ENCODE data around the gene KREMEN1.

Gene KREMEN1

GRCh38 chr22:29211466-29211865 lies 138.6 kb downstream of the KREMEN1 start:
- no peak for TF ChIP-seq CTCF (IDR thresholded peaks at IDR 0.05; ENCODE audit: low read depth, low read length)
- TF ChIP-seq, protein P1, sequence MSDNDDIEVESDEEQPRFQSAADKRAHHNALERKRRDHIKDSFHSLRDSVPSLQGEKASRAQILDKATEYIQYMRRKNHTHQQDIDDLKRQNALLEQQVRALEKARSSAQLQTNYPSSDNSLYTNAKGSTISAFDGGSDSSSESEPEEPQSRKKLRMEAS (IDR thresholded peaks at IDR 0.05; ENCODE audit: low read depth, low read length), result no peak
- no peak for TF ChIP-seq MYC (IDR thresholded peaks at IDR 0.05; ENCODE audit: low read depth, low read length)
- TF ChIP-seq POLR2A (IDR thresholded peaks at IDR 0.05; ENCODE audit: extremely low read depth, insufficient read length), result no peak
- no peak for DNase-seq (ENCODE audit: low read depth)
- no peak overlapping the region for H3K4me3 ChIP-seq (ENCODE audit: low read depth, low read length)

DNA sequence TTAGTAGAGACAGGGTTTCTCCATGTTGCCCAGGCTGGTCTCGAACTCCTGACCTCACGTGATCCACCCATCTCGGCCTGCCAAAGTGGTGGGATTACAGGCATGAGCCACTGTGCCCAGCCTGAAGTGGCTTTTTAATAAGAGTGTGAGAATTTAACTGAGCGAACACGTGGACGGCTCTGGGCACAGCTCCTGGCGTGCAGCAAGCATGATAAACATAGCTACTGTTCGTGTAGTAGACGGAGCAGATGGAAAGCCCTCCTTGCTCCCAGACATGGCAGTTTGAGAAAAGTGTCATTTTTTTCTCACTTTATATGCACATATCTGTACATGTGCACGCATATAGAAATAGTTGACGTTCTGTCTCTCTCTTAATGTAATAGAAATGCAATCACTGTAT lies 139.9 kb downstream of the KREMEN1 start:
- H3K4me3 ChIP-seq (ENCODE audit: low read depth, low read length), result no peak overlapping the region
- TF ChIP-seq CTCF (IDR thresholded peaks at IDR 0.05; ENCODE audit: low read depth, low read length) (no peak), POLR2A (IDR thresholded peaks at IDR 0.05; ENCODE audit: extremely low read depth, insufficient read length) (no peak), MYC (IDR thresholded peaks at IDR 0.05; ENCODE audit: low read depth, low read length) (no peak)
- TF ChIP-seq, protein P1 (IDR thresholded peaks at IDR 0.05; ENCODE audit: low read depth, low read length), result no peak
- no peak for DNase-seq (ENCODE audit: low read depth)

DNA sequence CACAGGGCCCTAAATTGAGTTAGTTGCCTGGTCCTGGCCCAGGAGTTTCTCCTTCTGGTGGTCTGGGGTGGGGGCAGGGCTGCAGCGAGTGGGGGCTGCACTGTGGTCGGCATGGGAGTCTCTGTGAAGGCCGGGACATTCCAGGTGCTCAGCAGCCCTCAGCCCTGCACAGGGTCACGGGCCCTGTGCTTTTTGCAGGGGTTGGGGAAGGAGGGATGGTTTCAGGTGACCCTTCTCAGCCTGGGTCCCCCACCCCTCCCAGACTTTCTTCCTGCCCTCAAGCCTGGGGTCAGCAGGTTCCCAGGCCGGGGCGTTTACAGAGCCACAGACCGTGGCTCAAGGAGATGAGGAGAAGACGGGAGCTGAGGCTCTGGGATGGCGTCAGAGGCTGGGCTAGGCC lies 140.7 kb downstream of the KREMEN1 start:
- H3K4me3 ChIP-seq (ENCODE audit: low read depth, low read length), result no peak overlapping the region
- no peak for DNase-seq (ENCODE audit: low read depth)
- TF ChIP-seq CTCF (IDR thresholded peaks at IDR 0.05; ENCODE audit: low read depth, low read length) (no peak), MYC (IDR thresholded peaks at IDR 0.05; ENCODE audit: low read depth, low read length) (no peak), POLR2A (IDR thresholded peaks at IDR 0.05; ENCODE audit: extremely low read depth, insufficient read length) (no peak)
- TF ChIP-seq, protein P1 (IDR thresholded peaks at IDR 0.05; ENCODE audit: low read depth, low read length), result no peak

DNA sequence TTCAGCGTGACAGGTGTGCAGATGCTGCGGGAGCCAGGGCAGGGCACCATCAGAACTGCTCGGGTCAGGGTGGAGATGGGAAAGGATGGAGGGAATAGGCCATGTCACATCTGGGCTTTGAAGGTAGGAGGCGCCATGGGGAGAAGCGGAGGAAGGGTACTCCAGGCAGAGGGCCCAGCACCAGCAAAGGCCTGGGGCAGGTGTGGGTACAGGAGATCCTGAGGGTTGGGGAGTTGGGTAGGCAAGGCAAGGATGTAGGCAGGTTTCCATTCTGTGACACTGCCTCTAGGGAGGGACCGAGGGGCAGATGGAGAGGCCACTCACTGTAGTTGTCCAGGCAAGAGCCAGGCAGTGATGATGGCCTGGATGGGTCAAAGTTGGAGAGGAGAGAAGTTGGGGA lies 141.4 kb downstream of the KREMEN1 start:
- no peak for DNase-seq (ENCODE audit: low read depth)
- no peak for TF ChIP-seq CTCF (IDR thresholded peaks at IDR 0.05; ENCODE audit: low read depth, low read length)
- TF ChIP-seq, protein P1 (IDR thresholded peaks at IDR 0.05; ENCODE audit: low read depth, low read length), result no peak
- no peak for TF ChIP-seq POLR2A (IDR thresholded peaks at IDR 0.05; ENCODE audit: extremely low read depth, insufficient read length)
- no peak for TF ChIP-seq MYC (IDR thresholded peaks at IDR 0.05; ENCODE audit: low read depth, low read length)
- H3K4me3 ChIP-seq (ENCODE audit: low read depth, low read length), result no peak overlapping the region

DNA sequence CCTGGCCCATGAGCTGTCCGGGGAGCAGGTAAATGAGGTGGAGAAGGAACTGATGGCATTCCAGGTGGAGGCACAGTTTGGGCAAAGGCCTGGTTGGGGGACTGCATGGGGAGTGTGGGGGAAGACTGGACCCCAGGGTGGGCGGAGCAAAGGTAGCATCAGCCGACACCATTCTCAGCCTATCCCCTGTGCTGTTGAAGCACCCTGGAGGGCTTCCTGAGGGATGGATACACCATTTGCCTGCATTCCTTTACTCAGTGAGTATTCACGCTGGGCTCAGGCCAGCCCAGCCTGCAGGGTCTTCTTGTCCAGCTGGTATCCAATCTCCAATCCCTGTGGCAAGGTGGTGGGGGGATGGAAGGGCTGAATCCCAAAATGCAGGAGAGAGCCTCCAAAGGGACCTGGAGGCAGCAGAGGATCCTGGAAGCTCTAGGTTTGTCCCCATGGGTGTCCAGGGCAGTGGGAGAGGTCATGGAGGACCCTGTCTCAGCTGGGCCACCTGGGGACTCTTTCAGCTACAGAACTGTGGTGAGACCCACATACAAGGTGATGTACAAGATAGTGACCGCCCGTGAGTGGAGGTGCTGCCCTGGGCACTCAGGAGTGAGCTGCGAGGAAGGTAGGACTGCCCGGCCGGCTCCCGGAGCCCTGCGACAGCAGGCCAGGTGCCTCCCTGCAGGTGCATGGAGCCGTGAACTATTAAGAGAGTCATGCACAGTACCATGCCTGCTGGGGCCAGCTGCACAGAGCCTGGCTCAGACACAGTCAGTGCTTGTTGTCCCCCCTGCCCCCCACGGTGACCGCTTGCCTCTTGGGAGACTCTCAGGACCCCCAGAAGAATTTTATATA lies 142.4 kb downstream of the KREMEN1 start:
- TF ChIP-seq POLR2A (IDR thresholded peaks at IDR 0.05; ENCODE audit: extremely low read depth, insufficient read length), result no peak
- TF ChIP-seq MYC (IDR thresholded peaks at IDR 0.05; ENCODE audit: low read depth, low read length), result no peak
- TF ChIP-seq, protein P1 (IDR thresholded peaks at IDR 0.05; ENCODE audit: low read depth, low read length), result no peak
- no peak overlapping the region for H3K4me3 ChIP-seq (ENCODE audit: low read depth, low read length)
- DNase-seq (ENCODE audit: low read depth), result no peak

Data from NB4 (cell line).